Gastrocnemius medialis (tissue), 4 donors: Measurements from ENCODE around the gene NKX6-2. TPM values are rescaled to one million over a fixed set of nuclear protein-coding genes. Genes with fewer than 3 reads are reported as not detected.

Experiments
- ATAC-seq, 2 donors: fragments of 150-250 bp; one replicate each; pipeline ENCODE4 v1.9.1; 2016
- DNase-seq, 2 donors: peaks; one replicate each; pipeline ENCODE4 v3.0.0-alpha.2; 2019
- H3K27ac ChIP-seq, 4 donors: fragments of 200-600 bp; sonication (generic); 1 replicate in 1 of 4; 2 replicates in 3 of 4; pipeline ENCODE4 v1.5.1; 2016 to 2018; ENCODE audit warnings: mild to moderate bottlenecking in 2 of 4, moderate library complexity in 1 of 4
- H3K27me3 ChIP-seq, 3 donors: fragments of 200-600 bp; sonication (generic) in 2 of 3; 1 replicate in 1 of 3; 2 replicates in 2 of 3; pipeline versions ENCODE4 v1.5.1 to v1.6.0; 2016 to 2019; ENCODE audit warnings: mild to moderate bottlenecking in 1 of 3, moderate library complexity in 1 of 3
- H3K36me3 ChIP-seq, 2 donors: fragments of 200-600 bp; sonication (generic) in 1 of 2; one replicate each; pipeline ENCODE4 v1.5.1; 2017 to 2018
- H3K4me1 ChIP-seq, 2 donors: fragments of 200-600 bp; sonication (generic) in 1 of 2; one replicate each; pipeline ENCODE4 v1.5.1; 2016 to 2017; ENCODE audit warnings: mild to moderate bottlenecking in 2 of 2
- H3K4me3 ChIP-seq, 4 donors: fragments of 200-600 bp; sonication (generic) in 3 of 4; 1 replicate in 1 of 4; 2 replicates in 3 of 4; pipeline ENCODE4 v1.5.1; 2016 to 2019; ENCODE audit warnings: mild to moderate bottlenecking in 2 of 4
- H3K9me3 ChIP-seq, 3 donors: fragments of 200-600 bp; sonication (generic) in 2 of 3; 1 replicate in 1 of 3; 2 replicates in 2 of 3; pipeline ENCODE4 v1.5.1; 2016 to 2019
- POLR2A ChIP-seq, 2 donors: fragments of 450-650 bp; IDR thresholded peaks; one replicate each; pipeline ENCODE4 v1.6.1; 2017; ENCODE audit warnings: antibody characterized with exemption in 2 of 2, mild to moderate bottlenecking in 2 of 2, moderate library complexity in 2 of 2
- in situ Hi-C, 4 donors: fragments of 200-750 bp; cut with MboI; loops; one replicate each; pipeline versions ENCODE4 v1.15.0 to v1.8.0; 2017; ENCODE audit warnings: low sequenced_read_pairs in 4 of 4
- intact Hi-C: fragments of 100-400 bp; cut with DNase I; formaldehyde crosslinking; loops from one replicate; pipeline ENCODE4 v1.15.1; 2023; ENCODE audit warnings: low total_unique reads
- total RNA-seq, 4 donors: library from RNA; depleted of rRNA; stranded (reverse); fragments of >200 nt; gene quantifications; one replicate each; pipeline versions ENCODE4 v1.1.0 to v1.2.3, GENCODE V29; 2016
- TF ChIP-seq, protein P1 (sequence below), 5 experiments: fragments of 450-650 bp in 3 of 5; fragments of 200-600 bp in 2 of 5; sonication (generic) in 2 of 5; IDR thresholded peaks in 4 of 5; conservative IDR thresholded peaks in 1 of 5; 1 replicate in 4 of 5; 2 replicates in 1 of 5; pipeline ENCODE4 v1.5.1; 2016 to 2019; ENCODE audit warnings: antibody characterized with exemption in 5 of 5, mild to moderate bottlenecking in 3 of 5, moderate library complexity in 3 of 5

The NKX6-2 gene
- total RNA-seq, 4 donors from 2014 or later = 0.09 TPM; not detected in 3

DNA sequence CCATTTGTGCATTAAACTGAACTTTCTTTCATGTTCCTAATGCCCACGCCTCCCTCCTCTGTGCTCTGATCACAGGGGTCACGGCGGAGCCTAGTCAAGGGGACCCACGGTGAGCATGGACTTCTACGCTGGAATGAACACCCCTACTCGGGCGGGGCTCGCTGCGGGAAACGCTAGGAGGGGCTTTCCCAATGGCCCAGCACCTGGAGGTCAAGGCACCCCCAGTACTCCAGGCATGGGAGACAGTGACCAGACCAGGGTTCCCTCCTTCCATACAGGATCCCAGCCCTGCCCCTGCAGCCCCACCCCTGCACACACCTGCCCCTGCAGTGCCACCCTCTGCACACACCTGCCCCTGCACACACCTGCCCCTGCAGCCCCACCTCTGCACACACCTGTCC is 27.1 kb upstream of the NKX6-2 start:
- ATAC-seq = no peak
- DNase-seq = no peak

GRCh38 chr10:132812520-132812919 is 26.6 kb upstream of the NKX6-2 start:
- no peak for ATAC-seq
- no peak for TF ChIP-seq POLR2A (IDR thresholded peaks at IDR 0.05)
- TF ChIP-seq, protein P1, sequence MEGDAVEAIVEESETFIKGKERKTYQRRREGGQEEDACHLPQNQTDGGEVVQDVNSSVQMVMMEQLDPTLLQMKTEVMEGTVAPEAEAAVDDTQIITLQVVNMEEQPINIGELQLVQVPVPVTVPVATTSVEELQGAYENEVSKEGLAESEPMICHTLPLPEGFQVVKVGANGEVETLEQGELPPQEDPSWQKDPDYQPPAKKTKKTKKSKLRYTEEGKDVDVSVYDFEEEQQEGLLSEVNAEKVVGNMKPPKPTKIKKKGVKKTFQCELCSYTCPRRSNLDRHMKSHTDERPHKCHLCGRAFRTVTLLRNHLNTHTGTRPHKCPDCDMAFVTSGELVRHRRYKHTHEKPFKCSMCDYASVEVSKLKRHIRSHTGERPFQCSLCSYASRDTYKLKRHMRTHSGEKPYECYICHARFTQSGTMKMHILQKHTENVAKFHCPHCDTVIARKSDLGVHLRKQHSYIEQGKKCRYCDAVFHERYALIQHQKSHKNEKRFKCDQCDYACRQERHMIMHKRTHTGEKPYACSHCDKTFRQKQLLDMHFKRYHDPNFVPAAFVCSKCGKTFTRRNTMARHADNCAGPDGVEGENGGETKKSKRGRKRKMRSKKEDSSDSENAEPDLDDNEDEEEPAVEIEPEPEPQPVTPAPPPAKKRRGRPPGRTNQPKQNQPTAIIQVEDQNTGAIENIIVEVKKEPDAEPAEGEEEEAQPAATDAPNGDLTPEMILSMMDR (IDR thresholded peaks at IDR 0.05 in 4 of 5, conservative IDR thresholded peaks at IDR 0.05 in 1 of 5) = no peak
- Histone ChIP-seq H3K36me3 (peaks cover 0 to 8% of the 10 kb centered on the region in 2 donors), H3K27ac (no peak overlapping the region), H3K27me3 (no peaks in the 10 kb centered on the region), H3K4me1 (no peaks in the 10 kb centered on the region), H3K9me3 (no peaks in the 10 kb centered on the region), H3K4me3 (no peak overlapping the region)
- no peak for DNase-seq
- in situ Hi-C loops = no loop called here
- intact Hi-C loops = no loop called here

More for the DNA sequence above, 27.1 kb upstream of the NKX6-2 start:
- in situ Hi-C loops (no loop called here), intact Hi-C loops (no loop called here)
- no peaks in the 10 kb centered on the region for H3K9me3 ChIP-seq
- no peak overlapping the region for H3K27ac ChIP-seq
- no peak for TF ChIP-seq POLR2A (IDR thresholded peaks at IDR 0.05)
- TF ChIP-seq, protein P1 (IDR thresholded peaks at IDR 0.05 in 4 of 5, conservative IDR thresholded peaks at IDR 0.05 in 1 of 5) = no peak
- no peak overlapping the region for H3K4me3 ChIP-seq
- no peaks in the 10 kb centered on the region for H3K4me1 ChIP-seq
- H3K27me3 ChIP-seq = no peaks in the 10 kb centered on the region
- peaks cover 0 to 9% of the 10 kb centered on the region in 2 donors for H3K36me3 ChIP-seq

GRCh38 chr10:132811891-132812481 is 26.0 kb upstream of the NKX6-2 start:
- Histone ChIP-seq H3K4me1 (no peaks in the 10 kb centered on the region), H3K27ac (no peak overlapping the region), H3K9me3 (no peaks in the 10 kb centered on the region), H3K27me3 (no peaks in the 10 kb centered on the region), H3K36me3 (peaks cover 0 to 3% of the 10 kb centered on the region in 2 donors), H3K4me3 (no peak overlapping the region)
- DNase-seq (no peak), ATAC-seq (no peak)
- TF ChIP-seq, protein P1 (IDR thresholded peaks at IDR 0.05 in 4 of 5, conservative IDR thresholded peaks at IDR 0.05 in 1 of 5) = no peak
- intact Hi-C loops = no loop called here
- in situ Hi-C loops = no loop called here

GRCh38 chr10:132810807-132811700 is 25.1 kb upstream of the NKX6-2 start:
- intact Hi-C loops = no loop called here
- Histone ChIP-seq H3K27ac (no peak overlapping the region), H3K9me3 (no peaks in the 10 kb centered on the region), H3K4me3 (no peak overlapping the region), H3K27me3 (no peaks in the 10 kb centered on the region), H3K4me1 (no peaks in the 10 kb centered on the region), H3K36me3 (no peaks in the 10 kb centered on the region)
- DNase-seq (no peak), ATAC-seq (no peak)
- in situ Hi-C loops = no loop called here
- no peak for TF ChIP-seq POLR2A (IDR thresholded peaks at IDR 0.05)
- TF ChIP-seq, protein P1 (IDR thresholded peaks at IDR 0.05 in 4 of 5, conservative IDR thresholded peaks at IDR 0.05 in 1 of 5) = no peak
